ENCODE results near the gene MPZ.

- TF ChIP-seq CTCF (tag by site-specific recombination; IDR thresholded peaks at IDR 0.05) = no peak
- no peak for TF ChIP-seq PRDM1 (tag by site-specific recombination; IDR thresholded peaks at IDR 0.05)
- no peak for TF ChIP-seq YY1 (tag by site-specific recombination; IDR thresholded peaks at IDR 0.05)
- no peak for TF ChIP-seq BCL11A (tag by site-specific recombination; IDR thresholded peaks at IDR 0.05; ENCODE audit: low read depth)
- TF ChIP-seq ATF2 (tag by site-specific recombination; IDR thresholded peaks at IDR 0.05; ENCODE audit: low read depth) = no peak
- no peak for TF ChIP-seq ZNF629 (tag by site-specific recombination; IDR thresholded peaks at IDR 0.05)
- no peak for TF ChIP-seq ZNF174 (tag by site-specific recombination; IDR thresholded peaks at IDR 0.05)
- TF ChIP-seq ZNF658 (tag by site-specific recombination; IDR thresholded peaks at IDR 0.05) = no peak
- no peak for TF ChIP-seq ZNF549 (tag by site-specific recombination; IDR thresholded peaks at IDR 0.05)
- TF ChIP-seq REST (tag by site-specific recombination; IDR thresholded peaks at IDR 0.05) = no peak
These were observed 10.4 kb downstream of the MPZ start for GRCh38 chr1:161299347-161299746.
